GM18951 (cell line): ENCODE results near the gene CNTD1.

Experiments
- POLR2A ChIP-seq: IDR thresholded peaks from 4 replicates; pipeline ENCODE4 v1.6.1; 2011; ENCODE audit warnings: mild to moderate bottlenecking; ENCODE audit not compliant: insufficient read length, insufficient read depth; ENCODE audit errors: extremely low read depth
- in situ Hi-C: fragments of 300-500 bp; cut with MboI; formaldehyde crosslinking; loops from one replicate; pipeline ENCODE4 v1.12.0; 2022; ENCODE audit warnings: low sequenced_read_pairs, mixed read lengths, inconsistent platforms; ENCODE audit not compliant: unreplicated experiment

The CNTD1 gene

GRCh38 chr17:42783791-42784138 is 14.9 kb upstream of the CNTD1 start:
- TF ChIP-seq POLR2A = no peak
- in situ Hi-C loops = no loop called here

GRCh38 chr17:42784409-42784808 is 14.3 kb upstream of the CNTD1 start:
- TF ChIP-seq POLR2A = no peak
- in situ Hi-C loops = no loop called here

DNA sequence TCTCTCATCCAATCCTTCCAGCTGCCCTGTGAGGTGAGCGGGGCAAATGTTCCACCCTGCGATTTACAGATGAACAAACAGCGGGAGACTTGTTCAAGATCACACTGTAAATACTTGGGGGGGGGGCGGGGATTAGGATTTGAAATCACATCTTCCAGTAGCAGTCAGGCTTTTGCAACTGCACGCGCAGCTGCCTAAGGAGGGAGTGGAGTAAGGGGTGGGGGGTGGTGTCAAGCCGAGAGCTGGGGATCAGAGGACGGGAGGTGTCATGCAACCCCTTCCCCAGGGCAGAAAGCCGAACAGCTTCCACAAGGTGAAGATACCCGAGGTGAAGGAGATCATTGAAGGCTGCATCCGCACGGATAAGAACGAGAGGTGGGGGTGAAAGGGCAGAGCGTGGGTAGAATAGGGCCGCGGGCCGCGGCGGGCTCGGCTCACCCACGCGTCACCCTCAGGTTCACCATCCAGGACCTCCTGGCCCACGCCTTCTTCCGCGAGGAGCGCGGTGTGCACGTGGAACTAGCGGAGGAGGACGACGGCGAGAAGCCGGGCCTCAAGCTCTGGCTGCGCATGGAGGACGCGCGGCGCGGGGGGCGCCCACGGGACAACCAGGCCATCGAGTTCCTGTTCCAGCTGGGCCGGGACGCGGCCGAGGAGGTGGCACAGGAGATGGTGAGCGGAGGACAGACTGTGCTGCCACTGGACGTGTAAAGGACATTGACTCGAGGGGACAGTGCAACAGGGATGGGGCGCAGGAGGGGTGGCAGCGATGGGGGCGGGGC is 13.7 kb upstream of the CNTD1 start:
- in situ Hi-C loops = no loop called here
- no peak for TF ChIP-seq POLR2A

DNA sequence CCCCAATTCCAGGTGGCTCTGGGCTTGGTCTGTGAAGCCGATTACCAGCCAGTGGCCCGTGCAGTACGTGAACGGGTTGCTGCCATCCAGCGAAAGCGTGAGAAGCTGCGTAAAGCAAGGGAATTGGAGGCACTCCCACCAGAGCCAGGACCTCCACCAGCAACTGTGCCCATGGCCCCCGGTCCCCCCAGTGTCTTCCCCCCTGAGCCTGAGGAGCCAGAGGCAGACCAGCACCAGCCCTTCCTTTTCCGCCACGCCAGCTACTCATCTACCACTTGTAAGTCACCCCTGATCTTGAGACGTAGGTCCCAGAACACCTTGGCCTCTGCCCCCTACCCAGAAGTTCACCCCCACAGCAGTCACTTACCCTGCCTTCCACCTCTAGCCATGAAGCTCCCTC is 11.4 kb upstream of the CNTD1 start:
- in situ Hi-C loops = no loop called here
- TF ChIP-seq POLR2A = no peak

GRCh38 chr17:42791948-42792347 is 6.7 kb upstream of the CNTD1 start:
- TF ChIP-seq POLR2A = no peak
- in situ Hi-C loops = no loop called here

- in situ Hi-C loops = no loop called here
- TF ChIP-seq POLR2A = no peak
Observed at GRCh38 chr17:42792545-42792944, 6.1 kb upstream of the CNTD1 start.

DNA sequence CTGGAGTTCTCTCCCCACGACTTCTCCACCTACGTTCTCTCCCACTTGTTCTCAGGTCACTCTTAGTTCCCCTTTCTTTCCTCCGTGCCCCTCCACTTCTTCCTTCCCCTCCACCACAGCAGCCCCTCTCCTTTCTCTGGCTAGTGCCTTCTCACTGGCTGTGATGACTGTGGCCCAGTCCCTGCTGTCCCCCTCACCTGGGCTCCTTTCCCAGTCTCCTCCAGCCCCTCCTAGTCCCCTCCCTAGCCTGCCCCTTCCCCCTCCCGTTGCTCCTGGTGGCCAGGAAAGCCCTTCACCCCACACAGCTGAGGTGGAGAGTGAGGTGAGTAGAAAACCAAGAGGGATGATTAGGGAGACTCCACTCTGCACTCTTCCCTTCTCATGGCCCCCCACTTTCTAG is 3.6 kb upstream of the CNTD1 start:
- no peak for TF ChIP-seq POLR2A
- in situ Hi-C loops = no loop called here

DNA sequence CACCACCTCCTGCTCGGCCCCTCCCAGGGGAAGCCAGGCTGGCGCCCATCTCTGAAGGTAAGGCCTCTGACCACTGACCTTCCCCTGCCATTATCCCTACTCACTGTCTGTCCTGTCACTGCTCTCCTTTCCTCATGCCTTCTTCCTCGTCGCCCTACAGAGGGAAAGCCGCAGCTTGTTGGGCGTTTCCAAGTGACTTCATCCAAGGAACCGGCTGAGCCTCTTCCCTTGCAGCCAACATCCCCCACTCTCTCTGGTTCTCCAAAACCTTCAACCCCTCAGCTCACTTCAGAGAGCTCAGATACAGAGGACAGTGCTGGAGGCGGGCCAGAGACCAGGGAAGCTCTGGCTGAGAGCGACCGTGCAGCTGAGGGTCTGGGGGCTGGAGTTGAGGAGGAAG is 3.2 kb upstream of the CNTD1 start:
- TF ChIP-seq POLR2A = no peak
- in situ Hi-C loops = no loop called here

DNA sequence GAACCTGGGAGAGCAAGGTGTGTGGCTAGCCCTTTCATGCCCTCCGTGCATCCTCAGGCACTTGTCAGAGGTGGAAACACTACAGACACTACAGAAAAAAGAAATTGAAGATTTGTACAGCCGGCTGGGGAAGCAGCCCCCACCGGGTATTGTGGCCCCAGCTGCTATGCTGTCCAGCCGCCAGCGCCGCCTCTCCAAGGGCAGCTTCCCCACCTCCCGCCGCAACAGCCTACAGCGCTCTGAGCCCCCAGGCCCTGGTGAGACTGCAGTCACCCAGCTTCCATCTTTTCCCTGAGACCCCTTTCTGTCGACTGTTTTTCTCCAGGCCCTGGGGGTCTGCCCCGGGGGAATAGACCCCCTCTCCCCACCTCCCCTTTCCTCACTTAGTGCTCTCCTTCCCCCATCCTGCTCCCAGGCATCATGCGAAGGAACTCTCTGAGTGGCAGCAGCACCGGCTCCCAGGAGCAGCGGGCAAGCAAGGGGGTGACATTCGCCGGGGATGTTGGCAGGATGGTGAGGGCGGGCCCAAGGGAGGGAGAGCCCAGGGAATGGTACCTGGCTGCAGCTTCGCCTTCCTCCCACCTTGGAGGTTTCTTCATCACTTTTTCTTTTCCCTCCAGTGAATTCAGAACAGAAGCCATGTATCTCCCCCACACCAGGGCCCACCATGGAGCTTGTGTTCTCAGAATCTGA is 2.4 kb upstream of the CNTD1 start:
- no peak for TF ChIP-seq POLR2A
- in situ Hi-C loops = no loop called here

DNA sequence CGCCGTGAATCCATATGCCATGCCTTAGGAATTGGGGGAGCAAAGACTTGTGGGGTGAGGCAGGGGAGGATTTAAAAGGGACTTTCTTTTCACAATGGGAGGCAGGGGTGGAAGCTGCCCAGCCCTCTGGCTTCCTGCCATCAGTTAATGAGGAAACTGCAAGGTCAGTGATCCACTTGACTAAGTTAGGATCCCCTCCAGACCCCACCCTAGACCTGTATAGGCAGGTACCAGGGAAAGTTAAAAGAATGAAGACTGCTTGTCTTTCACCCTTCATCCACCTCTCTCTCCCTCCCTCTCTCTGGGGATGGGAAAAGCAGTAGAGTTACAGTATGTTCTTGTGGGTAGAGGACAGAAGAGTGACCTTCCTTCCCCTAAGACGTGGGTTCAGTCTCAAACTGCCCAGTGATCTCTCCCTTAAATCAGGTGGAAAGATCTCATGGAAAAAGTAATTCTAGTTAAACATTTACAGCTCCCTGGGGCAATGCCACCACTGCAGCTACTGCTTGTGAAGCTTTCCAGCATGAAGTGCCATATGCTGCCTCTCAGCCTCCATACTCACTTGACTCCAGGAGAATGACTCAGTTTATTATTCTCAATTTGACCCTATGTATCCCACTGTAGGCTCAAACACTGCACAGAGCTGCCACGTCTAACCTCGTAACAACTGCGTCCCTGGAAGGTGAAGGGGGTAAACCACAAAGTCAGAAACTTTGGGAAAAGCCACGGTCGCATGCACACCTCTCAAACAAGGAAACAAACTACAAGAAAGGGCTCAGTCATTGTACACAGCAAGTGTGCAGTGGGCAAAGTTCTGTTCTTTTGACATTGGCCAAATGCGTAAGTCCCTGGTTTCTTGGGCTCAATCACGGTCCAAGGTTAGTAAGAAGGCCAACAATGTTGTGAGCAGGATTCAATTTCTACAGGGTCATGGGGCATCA is 1.3 kb upstream of the CNTD1 start:
- in situ Hi-C loops = no loop called here

GRCh38 chr17:42798011-42798382 is 664 bp upstream of the CNTD1 start:
- in situ Hi-C loops = no loop called here

More for the DNA sequence above, 1.3 kb upstream of the CNTD1 start:
- no peak for TF ChIP-seq POLR2A

GRCh38 chr17:42803074-42803883 is 4.6 kb downstream of the CNTD1 start:
- in situ Hi-C loops = no loop called here
- no peak for TF ChIP-seq POLR2A

More at GRCh38 chr17:42798011-42798382, 664 bp upstream of the CNTD1 start:
- TF ChIP-seq POLR2A = no peak

DNA sequence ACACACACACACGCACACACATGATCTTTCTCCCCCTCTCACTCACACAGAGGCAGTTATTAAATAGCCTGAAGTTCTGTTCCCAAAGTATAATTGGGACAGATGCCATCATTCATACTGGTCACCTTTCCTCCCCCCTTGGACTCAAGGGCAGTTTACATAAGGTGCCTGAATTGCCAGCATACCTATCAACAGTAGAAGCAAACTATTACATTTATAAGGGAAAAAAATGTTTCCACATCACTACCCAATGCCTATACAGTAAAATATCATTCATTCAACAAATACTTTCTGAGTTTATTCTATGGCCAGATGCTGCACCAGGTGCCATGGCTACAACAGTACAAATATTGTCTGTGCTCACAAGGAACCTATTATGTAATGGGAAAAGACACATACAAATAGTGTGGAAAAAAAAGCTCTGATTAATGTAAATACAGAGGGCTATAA is 6.3 kb downstream of the CNTD1 start:
- TF ChIP-seq POLR2A = no peak
- in situ Hi-C loops = no loop called here

DNA sequence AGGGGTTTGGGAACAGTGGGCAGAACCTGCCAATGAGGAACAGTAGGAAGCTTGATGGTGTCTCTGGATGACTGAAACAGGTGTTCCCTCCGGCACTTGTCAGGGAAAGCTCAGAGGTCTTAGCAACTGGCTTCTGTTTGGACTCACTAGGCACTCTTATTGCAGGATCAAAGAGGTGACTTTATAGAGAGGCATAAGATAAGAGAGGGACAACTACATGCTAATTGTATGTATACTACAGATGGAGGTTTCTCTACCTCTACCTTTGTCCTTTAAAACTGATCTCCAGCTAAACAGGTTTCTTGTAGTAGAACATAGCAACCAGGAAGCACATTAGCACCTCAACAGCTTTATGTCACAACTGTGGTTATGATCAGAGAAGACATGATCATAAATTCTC is 7.6 kb downstream of the CNTD1 start:
- TF ChIP-seq POLR2A = no peak
- in situ Hi-C loops = no loop called here
